ENCODE results near the gene FBXO42.
"Not testable (repeated sequence)": the region's sequence is repeated elsewhere in the genome, so short reads cannot be mapped to it uniquely, and the experiment has no call there.

The FBXO42 gene

DNA sequence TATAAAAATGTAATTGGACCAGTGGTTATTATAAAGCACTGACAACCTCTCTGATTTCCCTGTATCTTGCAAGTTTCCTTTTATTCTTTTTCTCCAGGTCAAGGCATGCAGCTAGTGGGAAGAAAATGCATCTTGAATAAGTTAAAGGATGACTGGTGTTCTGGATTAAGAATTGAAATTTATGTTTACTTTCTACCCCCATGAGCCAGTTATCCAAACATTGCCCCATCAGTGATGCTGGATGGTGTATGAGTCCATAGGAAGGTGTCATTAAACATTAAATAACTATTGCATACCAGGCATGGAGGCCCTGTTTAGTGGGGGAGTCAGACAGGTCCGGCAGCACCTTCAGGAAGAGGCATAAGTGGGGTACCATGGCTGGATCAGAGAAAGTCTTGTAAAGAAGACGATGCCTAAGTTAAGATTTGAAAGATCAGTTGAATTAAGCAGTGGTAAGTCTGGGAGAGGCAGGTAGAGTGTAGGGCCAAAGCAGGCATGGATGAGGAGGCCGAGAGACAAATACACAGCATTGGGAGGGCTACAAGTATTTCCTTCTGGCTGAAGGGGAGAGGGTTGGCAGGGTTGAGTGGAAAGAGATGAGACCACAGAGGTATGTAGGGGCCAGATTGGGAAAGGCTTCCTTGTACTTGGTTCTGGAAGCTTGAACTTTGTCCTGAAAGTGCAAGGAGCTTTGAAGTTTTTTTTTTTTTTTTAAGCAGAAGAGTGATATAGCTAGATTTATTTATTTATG, 20.4 kb upstream of the FBXO42 start:
- DNase-seq (ENCODE audit: low read depth): no peak

- DNase-seq (ENCODE audit: low read depth): no peak
These were observed 19.4 kb upstream of the FBXO42 start for GRCh38 chr1:16371725-16372124.

DNA sequence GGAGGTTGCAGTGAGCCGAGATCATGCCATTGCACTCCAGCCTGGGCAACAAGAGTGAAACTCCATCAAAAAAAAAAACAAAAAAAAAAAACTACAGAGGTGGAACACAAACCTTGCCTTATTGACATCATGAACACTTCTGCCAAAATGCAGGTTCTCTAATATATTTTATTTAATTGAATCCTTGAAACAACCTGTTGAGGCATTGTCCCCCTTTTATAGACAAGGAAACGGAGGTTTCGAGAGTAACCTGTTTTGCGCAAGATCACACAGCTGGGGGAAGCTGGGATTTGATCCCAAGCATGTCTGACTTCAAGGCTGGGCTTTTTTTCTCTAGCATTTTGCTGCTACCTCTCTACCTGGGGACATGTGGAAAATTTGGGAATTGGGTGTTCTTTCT, 17.5 kb upstream of the FBXO42 start:
- DNase-seq (ENCODE audit: low read depth): no peak

DNA sequence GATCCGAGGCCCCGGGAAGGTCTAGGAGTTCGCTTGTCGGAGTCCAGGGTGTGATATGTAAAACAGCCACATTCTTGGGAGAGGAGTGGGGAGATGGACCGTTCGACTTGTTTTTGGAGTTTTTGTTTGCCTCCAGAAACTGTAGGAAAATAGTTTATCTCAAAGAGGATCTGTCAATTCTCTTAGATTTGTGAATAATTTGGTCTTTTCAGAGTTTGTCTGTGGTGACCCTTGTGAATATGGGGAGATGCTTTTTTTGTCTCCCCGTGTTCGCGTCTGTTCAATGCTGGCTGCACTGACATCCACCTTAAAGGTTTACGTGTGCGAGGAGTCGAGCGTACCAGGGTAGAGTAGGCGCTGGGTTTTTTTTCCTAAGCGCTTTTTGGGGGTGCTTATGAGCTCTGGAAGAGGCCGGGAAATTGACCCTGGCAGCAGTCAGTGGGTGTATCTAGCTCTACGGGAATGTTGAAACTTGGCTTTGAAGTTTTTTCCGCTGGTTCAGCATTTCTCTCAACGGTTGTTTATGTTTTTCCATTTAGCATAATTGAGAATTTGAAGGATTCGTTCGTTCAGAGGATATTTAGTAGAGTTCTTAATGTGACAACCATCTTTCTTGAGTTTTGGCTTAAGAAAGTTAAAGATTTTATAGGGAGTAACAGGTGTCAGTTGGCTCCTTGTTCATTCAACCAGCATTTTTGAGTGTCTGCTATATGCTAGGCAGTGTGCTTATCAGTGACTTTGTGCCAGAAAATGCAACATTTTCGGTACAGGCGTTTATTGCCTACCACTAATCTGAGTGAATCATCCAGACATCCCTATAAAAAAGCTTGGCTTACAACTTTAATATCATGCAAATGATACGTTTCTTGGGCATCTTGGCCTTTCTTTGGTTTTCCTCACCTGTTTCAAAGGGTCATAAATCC, 15.9 kb upstream of the FBXO42 start:
- DNase-seq (ENCODE audit: low read depth): no peak

GRCh38 chr1:16367258-16367967, 15.1 kb upstream of the FBXO42 start:
- peak; percentile 35 for DNase-seq (ENCODE audit: low read depth)

DNA sequence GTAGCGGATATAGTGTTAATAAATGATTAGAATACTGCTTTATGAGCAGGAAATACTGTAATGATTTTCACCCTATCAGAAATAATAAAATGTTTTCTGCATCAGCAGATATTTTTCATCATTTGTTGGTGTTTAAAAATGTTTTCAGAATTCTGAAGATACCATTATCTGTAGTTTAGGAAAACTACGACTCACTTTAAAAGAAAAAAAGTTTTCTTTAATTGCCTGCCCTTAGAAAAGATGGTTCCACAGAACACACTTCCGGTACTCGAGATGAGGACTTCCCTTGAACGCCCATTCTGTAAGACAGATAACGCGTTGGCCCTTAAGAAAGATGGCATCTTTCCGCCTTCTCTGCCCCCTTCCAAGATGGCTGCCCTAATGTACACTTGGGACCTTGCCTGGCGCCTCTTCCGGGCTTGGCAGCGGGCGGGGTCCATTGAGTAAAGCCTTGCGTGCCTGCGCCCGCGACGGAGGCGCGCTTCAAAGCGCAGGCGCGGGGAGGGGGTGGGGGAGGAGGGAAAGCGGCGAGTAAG, 14.5 kb upstream of the FBXO42 start, which contains the start of gene SZRD1:
Gene SZRD1, plus strand, starts transcription at position 521 of the 536 bp plus-strand sequence. CDS start 16 bp downstream, outside the sequence.
- peak; percentile 98 for DNase-seq (ENCODE audit: low read depth)

- not testable (repeated sequence) for DNase-seq (ENCODE audit: low read depth)
These were observed 12.8 kb upstream of the FBXO42 start for GRCh38 chr1:16365146-16365498.

- DNase-seq (ENCODE audit: low read depth): no peak
These were observed 4.6 kb upstream of the FBXO42 start for GRCh38 chr1:16356867-16357266.

DNA sequence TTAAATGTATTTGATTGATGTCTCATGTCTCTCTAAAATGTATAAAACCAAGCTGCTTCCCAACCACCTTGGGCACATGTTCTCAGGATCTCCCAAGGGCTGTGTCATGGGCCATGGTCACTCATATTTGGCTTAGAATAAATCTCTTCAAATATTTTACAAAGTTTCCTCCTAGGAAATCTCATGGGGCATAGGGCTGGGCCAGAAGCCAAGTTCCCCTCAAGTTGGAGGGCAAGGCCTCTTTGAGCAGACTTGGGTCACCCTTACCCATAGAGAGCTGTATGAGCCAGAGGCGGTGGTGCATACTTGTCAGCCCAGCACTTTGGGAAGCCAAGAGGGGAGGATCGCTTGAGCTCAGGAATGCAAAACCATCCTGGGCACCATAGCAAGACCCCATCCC, 2.3 kb upstream of the FBXO42 start:
- DNase-seq (ENCODE audit: low read depth): no peak

DNA sequence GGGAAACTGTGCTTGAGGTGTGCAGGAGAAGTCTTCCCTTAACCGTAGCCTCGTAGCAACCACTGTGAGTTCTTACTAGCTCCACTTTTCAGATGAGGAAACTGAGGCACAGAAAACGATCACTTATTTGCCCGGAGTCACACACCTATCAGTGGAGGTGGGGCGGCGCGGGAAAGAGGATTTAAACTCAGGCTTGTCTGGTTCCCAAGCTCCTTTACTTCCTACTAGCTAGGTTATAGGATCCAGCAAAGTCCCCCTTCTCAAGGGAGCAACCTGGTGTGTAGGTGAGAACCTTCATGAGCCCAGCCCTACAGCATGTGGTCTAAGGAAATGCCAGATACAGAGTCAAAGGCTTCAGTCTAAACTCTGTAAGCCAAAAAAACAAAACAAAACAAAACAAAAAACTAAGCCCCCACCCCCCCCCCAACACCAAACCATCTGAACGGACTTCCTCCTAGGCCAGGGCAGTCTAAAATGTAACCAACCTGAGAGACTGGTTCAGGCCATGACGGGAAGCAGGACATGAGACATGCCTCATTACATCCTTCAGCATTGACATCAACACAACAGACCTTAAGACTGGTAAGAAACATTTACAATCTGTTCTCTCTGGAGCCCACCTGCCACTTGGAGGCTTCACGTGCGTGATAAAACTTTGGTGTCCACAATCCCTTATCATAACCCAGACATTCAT, 709 bp upstream of the FBXO42 start:
- DNase-seq (ENCODE audit: low read depth): no peak

GRCh38 chr1:16351456-16351993, 755 bp downstream of the FBXO42 start:
- no peak for DNase-seq (ENCODE audit: low read depth)

GRCh38 chr1:16349847-16350406, 2.4 kb downstream of the FBXO42 start:
- DNase-seq (ENCODE audit: low read depth): no peak

DNA sequence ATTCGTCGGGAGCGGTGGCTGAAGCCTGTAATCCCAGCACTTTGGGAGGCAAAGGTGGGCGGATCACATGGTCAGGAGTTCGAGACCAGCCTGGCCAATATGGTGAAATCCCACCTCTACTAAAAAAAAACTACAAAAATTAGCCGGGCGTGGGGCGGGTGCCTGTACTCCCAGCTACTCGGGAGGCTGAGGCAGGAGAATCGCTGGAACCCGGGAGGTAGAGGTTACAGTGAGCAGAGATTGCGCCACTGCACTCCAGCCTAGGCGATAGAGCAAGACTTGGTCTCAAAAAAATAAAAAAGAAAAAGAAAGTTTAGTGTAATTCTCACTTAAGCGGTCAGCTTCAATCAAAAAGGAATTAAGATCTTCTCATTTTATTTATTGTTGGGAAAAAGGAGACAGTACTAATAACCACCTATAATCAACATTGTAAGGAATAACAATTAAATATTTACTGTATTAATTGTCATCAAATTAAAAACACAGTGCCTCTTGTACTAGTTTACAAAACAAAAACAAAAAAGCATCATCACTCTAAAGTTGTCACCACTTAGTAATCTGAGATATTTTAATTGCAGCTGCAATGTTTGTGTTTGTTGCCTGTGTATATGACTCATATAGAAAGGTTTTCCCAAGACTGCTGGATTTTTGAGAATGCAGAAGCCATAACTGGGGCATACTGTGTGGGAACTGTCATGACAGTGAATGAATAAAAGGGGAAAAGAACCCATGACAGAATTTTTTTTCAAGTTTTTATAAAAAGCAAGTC, 3.7 kb downstream of the FBXO42 start:
- no peak for DNase-seq (ENCODE audit: low read depth)

DNA sequence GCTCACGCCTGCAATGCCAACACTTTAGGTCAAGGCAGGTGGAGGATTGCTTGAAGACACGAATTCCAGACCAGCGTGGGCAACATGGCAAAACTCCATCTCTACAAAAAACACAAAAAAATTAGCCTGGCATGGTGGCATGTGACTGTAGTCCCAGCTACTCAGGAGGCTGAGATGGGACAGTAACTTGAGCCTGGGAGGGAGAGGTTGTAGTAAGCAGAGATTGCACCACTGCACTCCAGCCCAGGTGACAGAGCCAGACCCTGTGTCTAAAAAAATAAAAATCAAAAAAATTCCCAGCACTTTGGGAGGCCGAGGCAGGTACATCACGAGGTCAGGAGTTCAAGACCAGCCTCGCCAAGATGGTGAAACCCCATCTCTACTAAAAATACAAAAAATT, 9.0 kb downstream of the FBXO42 start:
- DNase-seq (ENCODE audit: low read depth): not testable (repeated sequence)

DNA sequence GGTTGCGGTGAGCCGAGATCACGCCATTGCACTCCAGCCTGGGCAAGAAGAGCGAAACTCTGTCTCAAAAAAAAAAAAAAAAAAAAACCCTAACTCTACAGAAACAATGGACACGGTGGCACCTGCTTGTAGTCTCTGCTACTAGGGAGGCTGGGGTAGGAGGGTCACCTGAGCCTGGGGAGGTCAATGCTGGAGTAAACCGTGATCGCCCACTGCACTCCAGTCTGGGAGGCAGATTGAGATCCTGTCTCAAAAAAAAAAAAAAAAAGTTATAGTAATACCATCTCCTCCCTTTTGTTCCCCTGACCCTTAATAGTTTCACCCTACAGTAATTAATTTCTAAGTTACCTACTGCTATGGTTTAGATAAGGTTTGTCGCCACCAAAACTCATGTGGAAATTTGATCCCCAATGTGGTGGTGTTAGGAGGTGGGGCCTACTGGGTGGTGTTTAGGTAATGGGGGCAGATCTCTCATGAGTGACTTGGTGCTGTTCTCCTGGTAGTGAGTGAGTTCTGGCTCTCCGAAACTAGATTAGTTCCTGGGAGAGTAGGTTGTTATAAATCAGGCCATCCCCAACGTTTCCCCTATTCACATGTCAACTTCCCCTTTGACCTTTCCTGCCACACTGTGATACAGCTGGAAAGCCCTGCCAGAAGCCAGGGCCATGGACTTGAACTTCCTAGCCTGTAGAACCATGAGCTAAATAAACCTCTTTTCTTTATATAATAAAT, 9.8 kb downstream of the FBXO42 start:
- DNase-seq (ENCODE audit: low read depth): no peak

GRCh38 chr1:16340673-16341072, 11.6 kb downstream of the FBXO42 start:
- no peak for DNase-seq (ENCODE audit: low read depth)

GRCh38 chr1:16338961-16339360, 13.3 kb downstream of the FBXO42 start:
- no peak for DNase-seq (ENCODE audit: low read depth)

GRCh38 chr1:16334655-16335340, 17.5 kb downstream of the FBXO42 start:
- DNase-seq (ENCODE audit: low read depth): no peak

- DNase-seq (ENCODE audit: low read depth): no peak
These were observed 25.4 kb downstream of the FBXO42 start for GRCh38 chr1:16326833-16327404.
